Hypothalamus (tissue), 51 donors: ENCODE measurements around the gene SDF4.

Experiments
- DNase-seq, 51 donors: peaks; one replicate each; lab custom pipeline; 2025; lab: John Stamatoyannopoulos, UW

Gene SDF4

DNA sequence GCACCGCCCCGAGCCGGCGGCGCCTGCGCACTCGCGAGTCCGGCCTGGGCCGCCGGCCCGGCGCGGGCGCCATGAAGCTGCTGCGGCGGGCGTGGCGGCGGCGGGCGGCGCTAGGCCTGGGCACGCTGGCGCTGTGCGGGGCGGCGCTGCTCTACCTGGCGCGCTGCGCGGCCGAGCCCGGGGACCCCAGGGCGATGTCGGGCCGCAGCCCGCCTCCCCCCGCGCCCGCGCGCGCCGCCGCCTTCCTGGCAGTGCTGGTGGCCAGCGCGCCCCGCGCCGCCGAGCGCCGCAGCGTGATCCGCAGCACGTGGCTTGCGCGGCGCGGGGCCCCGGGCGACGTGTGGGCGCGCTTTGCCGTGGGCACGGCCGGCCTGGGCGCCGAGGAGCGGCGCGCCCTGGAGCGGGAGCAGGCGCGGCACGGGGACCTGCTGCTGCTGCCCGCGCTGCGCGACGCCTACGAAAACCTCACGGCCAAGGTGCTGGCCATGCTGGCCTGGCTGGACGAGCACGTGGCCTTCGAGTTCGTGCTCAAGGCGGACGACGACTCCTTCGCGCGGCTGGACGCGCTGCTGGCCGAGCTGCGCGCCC, 501 bp upstream of the SDF4 start, which contains the start of gene B3GALT6:
Gene B3GALT6, plus strand, starts transcription at position 30 of the 588 bp plus-strand sequence. Its CDS starts 42 bp downstream, at position 72.
- peak in 7 of 51 donors; percentile 30 to 56 (median 44) for DNase-seq

DNA sequence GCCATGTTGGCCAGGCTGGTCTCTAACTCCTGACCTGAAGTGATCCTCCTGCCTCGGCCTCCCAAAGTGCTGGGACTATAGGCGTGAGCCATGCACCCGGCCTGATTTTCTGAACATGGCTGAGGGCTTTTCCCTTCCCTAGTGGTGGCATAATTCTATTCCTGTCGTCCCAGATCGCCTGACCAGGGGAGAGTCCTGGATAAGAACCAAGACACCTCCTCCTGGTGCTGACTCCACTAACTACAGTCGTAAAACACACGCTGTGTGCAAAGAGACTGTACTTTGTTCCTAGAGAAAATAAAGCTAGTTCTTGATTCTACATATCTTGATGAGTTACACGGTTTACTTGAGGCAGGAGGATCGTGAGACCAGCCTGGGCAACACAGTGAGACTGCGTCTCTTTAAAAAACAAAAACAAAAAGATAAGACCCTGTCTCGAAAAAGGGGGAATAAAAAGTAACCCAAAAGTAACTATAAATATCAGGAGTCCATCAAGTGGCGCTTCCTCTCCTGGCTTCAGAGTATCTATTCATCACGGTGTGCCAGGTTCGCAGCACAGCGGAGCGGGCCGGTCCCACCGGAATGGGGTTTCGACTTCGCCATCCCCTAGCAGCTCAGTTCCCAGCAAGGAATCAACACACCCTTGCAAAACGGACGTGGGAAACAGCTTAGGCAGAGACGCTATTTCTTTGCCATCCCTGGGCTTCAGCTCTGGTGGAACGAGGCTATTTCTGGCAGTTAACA, 973 bp downstream of the SDF4 start:
- DNase-seq: no peak

- DNase-seq: no peak
Measured at GRCh38 chr1:1229770-1230169, 2.0 kb downstream of the SDF4 start.

DNA sequence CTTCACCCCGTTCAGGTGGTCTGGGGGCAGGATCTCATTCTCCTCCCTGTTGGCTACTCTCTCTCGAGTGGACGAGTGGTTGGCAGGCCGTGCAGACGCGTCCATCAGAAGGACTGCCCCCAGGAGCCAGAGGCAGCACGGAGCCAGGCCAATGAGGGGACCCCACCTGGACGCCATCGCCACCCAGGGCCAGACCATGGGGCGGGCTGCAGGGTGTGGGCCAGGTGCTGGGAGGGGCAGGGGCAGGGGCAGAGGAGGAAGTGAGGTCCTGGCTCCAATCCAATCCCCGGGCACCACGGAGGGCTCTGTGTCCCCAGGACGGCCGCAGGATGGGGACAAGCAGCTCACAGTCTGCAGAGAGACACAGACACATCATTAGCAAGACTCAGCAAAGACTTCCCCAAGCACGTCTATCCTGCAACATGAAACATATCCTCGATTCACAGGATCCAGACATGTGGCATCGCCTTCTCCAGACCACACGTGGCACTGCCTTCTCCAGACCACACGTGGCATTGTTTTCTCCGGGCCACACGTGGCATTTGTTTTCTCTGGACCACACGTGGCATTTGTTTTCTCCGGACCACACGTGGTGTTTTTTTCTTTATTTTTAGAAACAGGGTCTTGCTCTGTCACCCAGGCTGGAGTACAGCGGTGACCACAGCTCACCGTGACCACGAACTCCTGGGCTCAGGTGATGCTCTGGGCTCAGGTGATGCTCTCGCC, 3.0 kb downstream of the SDF4 start:
- DNase-seq: no peak

DNA sequence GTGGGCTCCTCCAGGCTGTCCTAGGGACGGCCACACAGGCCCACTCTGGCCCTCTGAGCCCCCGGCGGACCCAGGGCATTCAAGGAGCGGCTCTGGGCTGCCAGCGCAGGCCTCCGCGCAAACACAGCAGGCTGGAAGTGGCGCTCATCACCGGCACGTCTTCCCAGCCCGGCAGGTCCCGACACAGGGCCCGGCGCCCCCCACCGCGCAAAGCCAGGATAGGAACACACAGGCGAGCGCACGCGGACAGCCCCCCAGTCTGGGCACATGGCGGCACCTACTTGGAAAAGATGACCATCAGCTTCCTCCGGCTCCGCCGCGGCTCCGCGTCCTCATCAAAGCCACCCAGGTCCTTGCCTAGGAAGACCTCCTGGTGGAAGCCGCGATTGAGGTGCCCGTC, 3.6 kb downstream of the SDF4 start:
- no peak for DNase-seq

DNA sequence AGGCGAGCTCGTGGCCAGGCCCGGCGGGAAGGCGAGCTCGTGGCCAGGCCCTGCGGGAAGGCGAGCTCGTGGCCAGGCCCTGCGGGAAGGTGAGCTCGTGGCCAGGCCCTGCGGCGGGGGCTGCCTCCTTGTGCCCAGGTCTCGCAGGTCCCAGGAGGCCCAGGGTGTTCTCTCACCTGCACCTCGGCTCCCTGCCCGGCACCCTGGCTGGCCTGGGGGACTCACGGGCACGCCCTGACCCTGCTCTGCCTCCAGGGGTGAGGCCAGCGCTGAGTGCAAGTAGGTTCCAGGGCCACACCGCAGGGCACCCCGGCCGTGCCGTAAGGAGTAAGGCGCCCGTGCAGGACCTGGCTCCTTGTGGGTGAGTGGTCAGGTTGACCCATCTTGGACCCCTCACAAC, 4.4 kb downstream of the SDF4 start:
- no peak for DNase-seq

DNA sequence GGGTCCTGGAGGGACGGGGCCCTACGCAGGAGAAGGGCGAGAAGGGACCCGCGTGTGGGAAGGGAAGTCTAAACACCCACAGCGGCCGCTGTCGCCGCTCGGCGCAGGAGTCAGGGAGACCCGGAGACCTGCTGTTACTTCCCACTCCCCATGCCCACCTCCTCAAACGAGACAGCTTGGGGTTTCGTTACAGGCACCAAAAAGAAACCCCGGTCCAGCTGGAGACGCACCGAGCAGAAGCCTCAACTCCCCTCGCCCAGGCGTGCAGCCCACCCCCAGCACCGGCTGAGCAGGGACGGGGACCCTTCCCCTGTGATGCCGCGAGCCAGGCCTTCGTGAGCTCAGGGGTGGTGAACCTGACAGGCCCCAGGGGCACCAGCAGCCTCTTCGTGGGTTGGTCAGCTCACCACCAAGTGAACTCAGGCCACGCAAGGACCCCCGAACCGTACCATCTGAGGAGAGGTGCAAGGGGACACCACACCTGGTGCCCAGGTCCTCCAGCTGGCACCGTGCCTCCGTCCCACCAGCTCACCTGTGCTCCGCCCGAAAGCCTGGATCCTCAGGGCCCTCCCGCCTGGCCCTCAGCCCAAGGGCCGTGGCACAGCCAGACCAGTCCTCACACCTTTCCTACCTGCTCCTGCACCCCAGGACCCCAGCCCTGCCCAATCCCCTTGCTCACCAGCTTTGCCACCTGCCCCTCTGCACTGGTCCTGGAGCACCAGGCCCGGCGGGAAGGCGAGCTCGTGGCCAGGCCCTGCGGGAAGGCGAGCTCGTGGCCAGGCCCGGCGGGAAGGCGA, 5.0 kb downstream of the SDF4 start:
- no peak for DNase-seq

- no peak for DNase-seq
Measured at GRCh38 chr1:1225913-1226312, 5.9 kb downstream of the SDF4 start.

DNA sequence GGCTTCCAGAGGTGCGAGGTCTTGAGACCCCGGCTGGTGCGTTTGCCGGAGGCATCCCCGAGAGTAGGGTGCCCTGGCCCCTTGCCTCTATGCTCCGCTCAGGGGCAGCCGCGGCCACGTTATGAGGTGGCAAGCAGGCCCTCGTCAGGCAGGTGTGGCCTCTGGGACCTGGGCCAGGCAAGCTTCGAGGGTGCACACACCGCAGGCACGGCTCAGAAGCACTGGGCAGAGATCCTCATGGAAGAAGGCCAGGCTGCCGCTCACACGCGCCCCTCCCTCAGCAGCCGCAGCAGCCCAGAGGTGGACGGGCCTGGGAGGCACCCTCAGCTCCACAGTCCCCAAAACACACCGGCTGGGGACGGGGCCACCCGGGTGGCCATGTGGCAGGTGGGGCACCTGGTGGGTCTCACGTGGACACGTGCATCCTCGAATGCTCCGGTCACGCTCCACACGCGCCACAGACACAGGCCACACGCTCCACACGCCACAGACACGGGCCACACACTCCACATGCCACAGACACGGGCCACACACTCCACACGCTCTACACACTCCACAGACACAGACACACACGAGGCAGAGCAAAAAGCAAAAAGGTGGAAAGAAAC, 6.5 kb downstream of the SDF4 start:
- no peak for DNase-seq

- no peak for DNase-seq
Measured at GRCh38 chr1:1223891-1224290, 7.9 kb downstream of the SDF4 start.

DNA sequence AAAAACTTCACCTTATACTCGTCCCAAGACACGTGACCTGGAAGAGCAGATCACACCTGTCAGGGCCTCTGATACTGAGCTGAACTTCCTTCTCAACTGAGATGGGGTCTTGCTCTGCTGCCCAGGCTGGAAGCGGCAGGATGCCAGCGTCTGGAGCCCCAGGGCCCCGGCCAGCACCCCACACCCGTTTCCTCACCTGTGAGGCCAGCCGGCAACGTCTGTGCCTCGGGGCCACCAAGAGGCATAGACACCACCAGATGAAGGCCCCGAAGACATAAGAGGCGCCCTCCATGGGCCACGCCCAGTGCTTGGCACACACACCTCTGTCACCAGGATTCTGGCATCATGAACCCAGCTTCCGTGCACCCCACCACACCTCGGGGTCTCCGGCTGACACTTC, 8.5 kb downstream of the SDF4 start:
- DNase-seq: no peak

DNA sequence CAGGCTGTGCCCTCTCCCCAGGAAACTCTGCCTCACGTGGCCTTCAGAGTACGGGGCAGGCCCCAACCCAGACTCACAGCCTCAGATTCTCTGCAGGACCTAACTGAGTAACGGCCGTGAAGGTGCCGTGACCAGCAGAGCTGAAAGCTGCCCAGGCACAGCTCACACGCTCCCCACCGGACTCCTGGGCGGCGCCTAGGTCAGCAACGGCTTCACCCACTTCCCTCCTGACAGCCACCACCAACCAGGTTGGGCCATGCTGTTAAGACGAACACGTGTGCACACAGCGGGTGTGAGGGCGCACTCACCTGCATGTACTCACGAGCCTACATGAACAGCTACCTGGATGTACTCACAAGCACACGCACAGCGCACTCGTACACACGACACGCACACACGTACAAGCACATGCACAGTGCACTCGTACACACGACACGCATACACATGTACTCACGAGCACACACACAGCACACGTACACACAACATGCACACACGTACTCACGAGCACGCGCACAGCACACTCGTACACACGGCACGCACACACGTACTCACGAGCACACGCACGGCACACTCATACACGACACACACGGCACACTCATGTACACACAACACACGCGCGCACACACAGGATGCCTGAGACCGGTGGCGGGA, 9.1 kb downstream of the SDF4 start:
- no peak for DNase-seq

DNA sequence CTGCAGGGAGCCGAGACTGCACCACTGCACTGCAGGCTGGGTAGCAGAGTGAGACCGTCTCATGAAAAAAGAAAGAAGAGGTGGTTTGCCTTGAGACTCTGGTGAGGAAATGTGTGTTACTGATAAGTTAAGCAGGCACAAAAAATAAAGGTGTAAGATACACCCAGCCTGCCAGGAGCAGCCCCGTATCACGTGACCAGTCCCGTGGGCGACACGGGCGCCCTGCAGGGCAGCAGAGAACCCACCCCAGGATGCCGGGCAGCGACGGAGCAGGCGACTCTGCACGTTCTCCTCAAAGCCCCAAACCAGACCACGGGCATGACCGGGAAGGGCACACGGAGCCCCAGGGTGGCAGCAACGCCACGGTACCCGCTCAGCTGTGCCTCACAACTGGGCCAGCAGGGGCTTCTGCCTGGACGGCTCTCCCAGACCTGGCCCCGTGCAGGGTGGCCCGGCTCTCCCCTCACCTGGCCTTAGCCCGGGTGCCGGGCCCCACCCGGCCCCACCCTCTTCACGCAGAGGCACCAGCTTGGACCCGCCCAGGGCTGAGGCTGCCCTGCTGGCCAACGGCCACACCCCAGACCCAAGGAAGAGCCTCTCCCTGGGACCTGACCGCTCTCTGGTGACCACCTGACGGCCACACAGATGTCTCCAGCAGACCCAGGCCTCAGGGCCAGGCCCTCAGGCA, 9.8 kb downstream of the SDF4 start:
- DNase-seq: no peak

DNA sequence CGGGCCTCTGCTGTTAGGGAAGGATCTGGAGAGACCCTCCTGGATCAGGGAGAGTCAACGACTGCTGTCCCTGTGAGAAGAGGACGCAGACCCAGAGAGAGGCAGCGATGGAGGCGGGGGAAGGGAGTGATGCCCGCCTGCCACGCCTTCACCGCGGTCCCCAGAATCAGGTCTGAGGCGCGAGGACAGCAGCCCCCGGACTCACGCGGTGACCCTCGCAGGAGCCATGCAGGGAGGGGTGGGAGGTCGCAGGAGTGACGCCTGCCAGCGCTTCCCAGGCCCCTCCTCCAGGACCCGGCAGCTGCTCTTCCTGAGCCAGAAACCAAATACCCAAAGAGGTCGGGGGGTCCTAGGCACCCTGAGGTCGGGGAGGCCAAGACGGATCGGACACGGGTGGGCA, 11.6 kb downstream of the SDF4 start:
- no peak for DNase-seq

DNA sequence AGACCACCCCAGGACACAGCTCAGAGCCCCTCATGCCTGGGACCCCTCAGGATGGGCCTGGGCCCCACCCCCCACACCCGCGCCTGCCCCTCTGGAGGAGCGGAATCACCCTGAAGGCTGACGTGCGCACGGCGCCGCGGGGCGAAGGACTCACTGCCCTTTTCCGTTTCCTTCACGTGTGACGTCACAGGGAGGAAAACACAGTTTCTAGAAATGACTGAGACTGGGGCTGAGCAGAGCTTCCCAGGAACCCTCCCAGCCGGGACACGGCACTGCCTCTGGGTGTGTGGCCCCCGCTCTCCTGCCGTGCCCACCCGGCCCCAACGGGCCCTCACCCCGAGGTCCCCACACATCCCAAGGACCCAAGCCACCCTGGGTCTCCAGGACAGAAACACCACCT, 12.5 kb downstream of the SDF4 start:
- DNase-seq: no peak

GRCh38 chr1:1218524-1219200, 13.1 kb downstream of the SDF4 start:
- DNase-seq: no peak

DNA sequence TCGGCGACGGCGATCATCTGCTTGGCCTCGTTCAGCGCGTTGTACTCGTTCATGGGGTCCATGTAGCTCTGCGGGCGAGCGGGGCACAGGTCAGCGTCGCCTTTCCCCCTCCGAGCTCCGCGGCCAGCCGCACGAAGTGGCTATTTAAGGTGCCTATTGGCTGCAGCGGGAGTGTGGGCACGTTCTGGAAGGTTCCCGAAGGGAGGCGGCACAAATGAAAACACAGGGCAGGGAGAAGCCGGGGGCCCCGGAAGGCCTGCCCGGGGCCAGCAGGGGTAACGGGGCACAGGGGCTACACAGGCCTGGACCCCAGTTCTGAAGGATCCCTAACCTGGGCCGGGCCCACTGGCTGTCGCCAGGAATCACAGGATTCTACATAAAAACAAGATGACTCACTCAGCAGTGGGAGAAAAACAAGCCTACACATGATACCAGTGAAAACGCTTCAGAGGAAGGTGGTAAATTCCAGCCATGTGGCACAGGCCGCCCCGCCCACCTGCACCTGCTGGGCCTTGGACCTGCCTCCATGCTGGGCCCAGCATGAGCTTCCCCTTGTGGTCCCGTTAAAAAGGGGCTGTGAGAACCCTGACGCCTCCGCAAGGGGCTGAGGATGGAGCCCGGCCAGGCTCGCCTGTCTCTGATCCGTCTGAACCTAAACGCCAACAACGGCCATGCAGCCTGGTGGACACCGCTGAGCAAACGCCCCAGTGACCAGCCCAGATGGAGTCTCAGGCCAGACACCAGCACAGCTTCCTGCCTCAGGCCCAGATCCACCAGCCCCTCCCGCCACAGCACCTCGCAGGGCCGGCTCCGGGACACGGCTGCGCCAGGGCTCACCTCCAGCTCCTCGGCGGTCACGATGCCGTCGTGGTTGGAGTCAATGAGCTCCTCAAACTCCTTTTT, 13.9 kb downstream of the SDF4 start:
- no peak for DNase-seq
